ENCODE data around the gene HK1.
"Not testable (repeated sequence)": the region's sequence is repeated elsewhere in the genome, so short reads cannot be mapped to it uniquely, and the experiment has no call there.

Gene HK1

GRCh38 chr10:69438536-69439349 is 160.4 kb downstream of the HK1 start:
- Histone ChIP-seq H3K9me3 (ENCODE audit: control insufficient read depth in 2 of 2, low read length in 2 of 2) (no peaks in the 10 kb centered on the region), H3K4me1 (ENCODE audit: control insufficient read depth, insufficient read depth, low read length) (peaks cover 11% of the 10 kb centered on the region), H3K27me3 (ENCODE audit: control insufficient read depth in 1 of 2, insufficient read depth in 2 of 2, low read length in 2 of 2) (no peaks in the 10 kb centered on the region), H3K9ac (ENCODE audit: low read length in 2 of 2) (no peak overlapping the region), H3K36me3 (ENCODE audit: control insufficient read depth in 2 of 2, insufficient read depth in 2 of 2, low read length in 2 of 2) (peaks cover 0 to 7% of the 10 kb centered on the region in 2 donors), H3K4me3 (ENCODE audit: low read length in 2 of 2) (no peak overlapping the region), H3K27ac (ENCODE audit: low read length) (no peak overlapping the region)

GRCh38 chr10:69439350-69439739 is 161.0 kb downstream of the HK1 start:
- Histone ChIP-seq H3K4me3 (ENCODE audit: low read length in 2 of 2) (no peak overlapping the region), H3K9ac (ENCODE audit: low read length in 2 of 2) (no peak overlapping the region), H3K4me1 (ENCODE audit: control insufficient read depth, insufficient read depth, low read length) (peaks cover 11% of the 10 kb centered on the region), H3K9me3 (ENCODE audit: control insufficient read depth in 2 of 2, low read length in 2 of 2) (no peaks in the 10 kb centered on the region), H3K27me3 (ENCODE audit: control insufficient read depth in 1 of 2, insufficient read depth in 2 of 2, low read length in 2 of 2) (no peaks in the 10 kb centered on the region), H3K36me3 (ENCODE audit: control insufficient read depth in 2 of 2, insufficient read depth in 2 of 2, low read length in 2 of 2) (peaks cover 0 to 6% of the 10 kb centered on the region in 2 donors), H3K27ac (ENCODE audit: low read length) (no peak overlapping the region)

- H3K9me3 ChIP-seq (ENCODE audit: control insufficient read depth in 2 of 2, low read length in 2 of 2), result no peaks in the 10 kb centered on the region
- peaks cover 0 to 3% of the 10 kb centered on the region in 2 donors for H3K36me3 ChIP-seq (ENCODE audit: control insufficient read depth in 2 of 2, insufficient read depth in 2 of 2, low read length in 2 of 2)
- no peaks in the 10 kb centered on the region for H3K27me3 ChIP-seq (ENCODE audit: control insufficient read depth in 1 of 2, insufficient read depth in 2 of 2, low read length in 2 of 2)
- no peak overlapping the region for H3K27ac ChIP-seq (ENCODE audit: low read length)
- no peak overlapping the region for H3K9ac ChIP-seq (ENCODE audit: low read length in 2 of 2)
- H3K4me1 ChIP-seq (ENCODE audit: control insufficient read depth, insufficient read depth, low read length), result peaks cover 11% of the 10 kb centered on the region
- no peak overlapping the region for H3K4me3 ChIP-seq (ENCODE audit: low read length in 2 of 2)
Measured at GRCh38 chr10:69439813-69440506, 161.7 kb downstream of the HK1 start.

DNA sequence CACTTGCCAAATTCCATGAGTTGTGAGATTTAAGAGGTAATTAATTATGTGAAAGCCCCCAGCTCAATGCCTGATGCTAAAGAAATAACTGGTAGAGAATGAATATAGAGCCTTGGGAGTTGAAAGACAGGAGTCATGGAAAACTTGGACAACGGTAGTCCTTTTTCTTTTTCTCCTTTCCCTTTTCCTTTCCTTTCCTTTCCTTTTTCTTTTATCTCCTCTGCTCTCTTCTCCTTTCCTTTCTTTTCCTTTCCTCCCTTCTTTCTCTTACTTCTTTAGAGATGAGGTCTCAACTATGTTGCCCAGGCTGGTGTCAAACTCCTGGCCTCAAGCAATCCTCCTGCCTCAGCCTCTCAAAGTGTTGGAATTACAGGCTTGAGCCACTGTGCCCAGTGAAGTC is 165.1 kb downstream of the HK1 start:
- Histone ChIP-seq H3K4me3 (ENCODE audit: low read length in 2 of 2) (no peak overlapping the region), H3K4me1 (ENCODE audit: control insufficient read depth, insufficient read depth, low read length) (peaks cover 18% of the 10 kb centered on the region), H3K36me3 (ENCODE audit: control insufficient read depth in 2 of 2, insufficient read depth in 2 of 2, low read length in 2 of 2) (no peaks in the 10 kb centered on the region), H3K9me3 (ENCODE audit: control insufficient read depth in 2 of 2, low read length in 2 of 2) (no peaks in the 10 kb centered on the region), H3K27me3 (ENCODE audit: control insufficient read depth in 1 of 2, insufficient read depth in 2 of 2, low read length in 2 of 2) (no peaks in the 10 kb centered on the region), H3K27ac (ENCODE audit: low read length) (no peak overlapping the region), H3K9ac (ENCODE audit: low read length in 2 of 2) (no peak overlapping the region)

- peaks cover 13% of the 10 kb centered on the region for H3K4me1 ChIP-seq (ENCODE audit: control insufficient read depth, insufficient read depth, low read length)
Measured at GRCh38 chr10:69445041-69445440, 166.7 kb downstream of the HK1 start.

DNA sequence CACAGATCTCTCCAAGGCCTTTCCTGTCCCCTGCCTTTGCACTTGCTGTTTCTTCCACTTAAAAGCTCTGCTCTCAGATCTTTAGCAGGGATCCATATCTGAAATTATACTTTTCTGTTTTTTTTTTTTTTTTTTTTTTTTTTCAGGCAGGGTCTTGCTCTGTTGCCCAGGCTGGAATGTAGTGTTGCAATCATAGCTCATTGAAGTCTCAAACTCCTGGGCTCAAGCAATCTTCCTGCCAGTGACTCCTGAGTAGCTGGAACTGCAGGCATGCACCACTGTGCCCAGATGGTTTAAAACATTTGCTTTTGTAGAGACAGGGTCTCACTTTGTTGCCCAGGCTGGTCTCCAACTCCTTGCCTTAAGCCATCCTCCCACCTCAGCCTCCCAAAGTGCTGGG is 167.9 kb downstream of the HK1 start:
- no peaks in the 10 kb centered on the region for H3K9me3 ChIP-seq (ENCODE audit: control insufficient read depth in 2 of 2, low read length in 2 of 2)
- H3K27me3 ChIP-seq (ENCODE audit: control insufficient read depth in 1 of 2, insufficient read depth in 2 of 2, low read length in 2 of 2), result no peaks in the 10 kb centered on the region
- H3K36me3 ChIP-seq (ENCODE audit: control insufficient read depth in 2 of 2, insufficient read depth in 2 of 2, low read length in 2 of 2), result no peaks in the 10 kb centered on the region
- peak overlapping the region; percentile 53 for H3K27ac ChIP-seq (ENCODE audit: low read length)
- H3K4me1 ChIP-seq (ENCODE audit: control insufficient read depth, insufficient read depth, low read length), result peaks cover 21% of the 10 kb centered on the region
- H3K4me3 ChIP-seq (ENCODE audit: low read length in 2 of 2), result no peak overlapping the region
- no peak overlapping the region for H3K9ac ChIP-seq (ENCODE audit: low read length in 2 of 2)

More at GRCh38 chr10:69445041-69445440, 166.7 kb downstream of the HK1 start:
- no peak overlapping the region for H3K27ac ChIP-seq (ENCODE audit: low read length)
- no peaks in the 10 kb centered on the region for H3K27me3 ChIP-seq (ENCODE audit: control insufficient read depth in 1 of 2, insufficient read depth in 2 of 2, low read length in 2 of 2)
- H3K9ac ChIP-seq (ENCODE audit: low read length in 2 of 2), result no peak overlapping the region
- H3K36me3 ChIP-seq (ENCODE audit: control insufficient read depth in 2 of 2, insufficient read depth in 2 of 2, low read length in 2 of 2), result no peaks in the 10 kb centered on the region
- no peaks in the 10 kb centered on the region for H3K9me3 ChIP-seq (ENCODE audit: control insufficient read depth in 2 of 2, low read length in 2 of 2)
- H3K4me3 ChIP-seq (ENCODE audit: low read length in 2 of 2), result no peak overlapping the region

- H3K27ac ChIP-seq (ENCODE audit: low read length), result peak overlapping the region; percentile 53
- H3K4me3 ChIP-seq (ENCODE audit: low read length in 2 of 2), result no peak overlapping the region
- no peak overlapping the region for H3K9ac ChIP-seq (ENCODE audit: low read length in 2 of 2)
- no peaks in the 10 kb centered on the region for H3K27me3 ChIP-seq (ENCODE audit: control insufficient read depth in 1 of 2, insufficient read depth in 2 of 2, low read length in 2 of 2)
- no peaks in the 10 kb centered on the region for H3K36me3 ChIP-seq (ENCODE audit: control insufficient read depth in 2 of 2, insufficient read depth in 2 of 2, low read length in 2 of 2)
- H3K4me1 ChIP-seq (ENCODE audit: control insufficient read depth, insufficient read depth, low read length), result peaks cover 24% of the 10 kb centered on the region
- no peaks in the 10 kb centered on the region for H3K9me3 ChIP-seq (ENCODE audit: control insufficient read depth in 2 of 2, low read length in 2 of 2)
Measured at GRCh38 chr10:69446650-69447151, 168.4 kb downstream of the HK1 start.

DNA sequence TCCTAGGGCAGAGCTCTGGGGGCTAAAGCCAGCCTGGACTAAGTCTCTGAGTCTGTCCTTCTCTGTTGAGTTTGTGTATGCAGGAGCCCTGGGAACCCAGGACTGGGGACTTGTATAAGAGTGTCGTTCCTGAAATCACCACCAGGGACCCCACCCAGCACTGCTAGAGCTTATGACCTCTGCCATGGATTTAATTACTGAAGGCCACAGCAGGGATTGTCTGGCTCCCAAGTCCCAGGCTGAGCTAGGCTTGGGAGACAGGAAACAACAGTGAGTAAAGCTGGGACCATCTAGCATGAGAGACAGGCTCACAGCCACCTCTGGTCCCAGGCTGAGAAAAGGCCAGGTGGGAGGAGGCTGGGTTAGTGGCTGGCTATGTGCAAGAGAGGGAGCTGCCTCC is 171.5 kb downstream of the HK1 start:
- Histone ChIP-seq H3K4me1 (ENCODE audit: control insufficient read depth, insufficient read depth, low read length) (peaks cover 47% of the 10 kb centered on the region), H3K9ac (ENCODE audit: low read length in 2 of 2) (no peak overlapping the region), H3K27ac (ENCODE audit: low read length) (peak overlapping the region; percentile 53), H3K4me3 (ENCODE audit: low read length in 2 of 2) (peak overlapping the region in 1 of 2 donors; percentile 22), H3K27me3 (ENCODE audit: control insufficient read depth in 1 of 2, insufficient read depth in 2 of 2, low read length in 2 of 2) (no peaks in the 10 kb centered on the region), H3K36me3 (ENCODE audit: control insufficient read depth in 2 of 2, insufficient read depth in 2 of 2, low read length in 2 of 2) (peaks cover 0 to 3% of the 10 kb centered on the region in 2 donors), H3K9me3 (ENCODE audit: control insufficient read depth in 2 of 2, low read length in 2 of 2) (no peaks in the 10 kb centered on the region)

- H3K27me3 ChIP-seq (ENCODE audit: control insufficient read depth in 1 of 2, insufficient read depth in 2 of 2, low read length in 2 of 2); H3K4me3 ChIP-seq (ENCODE audit: low read length in 2 of 2); H3K9ac ChIP-seq (ENCODE audit: low read length in 2 of 2); H3K9me3 ChIP-seq (ENCODE audit: control insufficient read depth in 2 of 2, low read length in 2 of 2); H3K36me3 ChIP-seq (ENCODE audit: control insufficient read depth in 2 of 2, insufficient read depth in 2 of 2, low read length in 2 of 2): not testable (repeated sequence)
- peaks cover 51% of the 10 kb centered on the region for H3K4me1 ChIP-seq (ENCODE audit: control insufficient read depth, insufficient read depth, low read length)
- peak overlapping the region; percentile 53 for H3K27ac ChIP-seq (ENCODE audit: low read length)
Measured at GRCh38 chr10:69450395-69450794, 172.1 kb downstream of the HK1 start.

DNA sequence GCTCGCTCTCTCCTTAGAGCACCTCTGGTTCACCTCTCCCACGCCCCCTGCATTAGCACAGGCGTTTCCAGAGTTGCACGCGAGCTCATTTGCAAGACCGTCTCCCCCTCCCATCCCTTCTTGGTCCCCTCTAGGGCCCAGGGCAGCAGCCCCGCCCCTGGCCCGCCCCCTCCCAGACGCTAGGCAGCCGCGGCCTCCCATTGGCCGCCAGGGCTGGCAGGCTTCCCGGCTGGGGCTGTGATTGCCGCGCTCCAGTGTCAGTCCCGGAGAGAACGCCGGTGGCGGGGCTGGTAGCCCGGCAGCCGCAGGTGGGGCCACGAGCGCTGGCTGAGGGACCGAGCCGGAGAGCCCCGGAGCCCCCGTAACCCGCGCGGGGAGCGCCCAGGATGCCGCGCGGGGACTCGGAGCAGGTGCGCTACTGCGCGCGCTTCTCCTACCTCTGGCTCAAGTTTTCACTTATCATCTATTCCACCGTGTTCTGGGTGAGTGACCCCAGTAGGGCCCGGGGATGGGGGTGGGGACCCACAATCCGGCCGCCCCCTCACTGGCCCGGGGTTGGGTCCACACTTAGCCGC is 173.0 kb downstream of the HK1 start, which contains the start of gene TSPAN15:
TSS of gene TSPAN15 (plus strand) at position 257 of the 575 bp plus-strand sequence. CDS start at position 387, 130 bp downstream.
- Histone ChIP-seq H3K27ac (ENCODE audit: low read length) (peak within 1 kb of the TSS; percentile 66), H3K9ac (ENCODE audit: low read length in 2 of 2) (peak within 1 kb of the TSS; percentile 69 to 79), H3K27me3 (ENCODE audit: control insufficient read depth in 1 of 2, insufficient read depth in 2 of 2, low read length in 2 of 2) (no peaks in the 10 kb centered on the region), H3K4me3 (ENCODE audit: low read length in 2 of 2) (peak within 1 kb of the TSS; percentile 68 to 89), H3K36me3 (ENCODE audit: control insufficient read depth in 2 of 2, insufficient read depth in 2 of 2, low read length in 2 of 2) (peaks cover 0 to 3% of the 10 kb centered on the region in 2 donors), H3K9me3 (ENCODE audit: control insufficient read depth in 2 of 2, low read length in 2 of 2) (no peaks in the 10 kb centered on the region), H3K4me1 (ENCODE audit: control insufficient read depth, insufficient read depth, low read length) (peaks cover 49% of the 10 kb centered on the region)
